H1 (cell line): Measurements from ENCODE around the gene ASB3. TPM values are rescaled to one million over a fixed set of nuclear protein-coding genes. Genes with fewer than 3 reads are reported as not detected.

Experiments used
- CTCF ChIA-PET: fragments of 300-600 bp; sonication (Branson Sonifier 250); formaldehyde crosslinking; loops from one replicate; lab custom pipeline; 2021; ENCODE audit not compliant: partially characterized antibody; lab: Charles Lee
- POLR2A ChIA-PET: fragments of 300-600 bp; sonication (Branson Sonifier 250); formaldehyde crosslinking; loops from one replicate; lab custom pipeline; 2021; ENCODE audit warnings: inconsistent platforms; ENCODE audit not compliant: partially characterized antibody; lab: Charles Lee
- DNase-seq, 2 experiments: peaks; one replicate each; pipeline versions ENCODE4 v3.0.0 to v3.0.0-alpha.2; 2010 to 2022; ENCODE audit warnings: low spot score in 2 of 2, low read depth in 1 of 2, mixed read lengths in 1 of 2
- FAIRE-seq: peaks from 2 replicates; lab custom pipeline; 2011; peaks lifted over from hg19 to GRCh38; lab: Jason Lieb, UNC
- H2AFZ ChIP-seq: 2 replicates; pipeline ENCODE4 v1.8.1; 2012; ENCODE audit warnings: low read length, inconsistent platforms
- H2AK5ac ChIP-seq: 2 replicates; pipeline ENCODE4 v1.6.1; 2013; ENCODE audit warnings: low read depth, low read length
- H2BK120ac ChIP-seq: replicated peaks from 2 replicates; pipeline ENCODE3; 2013; ENCODE audit warnings: low read depth, low read length, inconsistent platforms
- H2BK12ac ChIP-seq: 2 replicates; pipeline ENCODE4 v1.6.1; 2013; ENCODE audit warnings: low read depth, low read length
- H2BK15ac ChIP-seq: 2 replicates; pipeline ENCODE4 v1.6.1; 2013; ENCODE audit warnings: low read length
- H2BK20ac ChIP-seq: 2 replicates; pipeline ENCODE4 v1.6.1; 2013; ENCODE audit warnings: low read length
- H2BK5ac ChIP-seq: 2 replicates; pipeline ENCODE4 v1.6.1; 2013; ENCODE audit warnings: low read depth, low read length
- H3K14ac ChIP-seq: 2 replicates; pipeline ENCODE4 v1.6.1; 2013; ENCODE audit warnings: inconsistent platforms; ENCODE audit not compliant: insufficient read length
- H3K18ac ChIP-seq: 2 replicates; pipeline ENCODE4 v1.6.1; 2013; ENCODE audit warnings: low read length; ENCODE audit errors: extremely low read depth
- H3K23ac ChIP-seq: 2 replicates; pipeline ENCODE4 v1.6.1; 2013; ENCODE audit warnings: inconsistent platforms; ENCODE audit not compliant: insufficient read length
- H3K23me2 ChIP-seq: 2 replicates; pipeline ENCODE4 v1.6.1; 2013; ENCODE audit warnings: low read depth, low read length
- H3K27ac ChIP-seq: 2 replicates; pipeline ENCODE4 v1.6.1; 2011; ENCODE audit warnings: low read depth, low read length, inconsistent platforms
- H3K27me3 ChIP-seq, 4 experiments: replicated peaks in 1 of 4; 1 replicate in 1 of 4; 2 replicates in 3 of 4; pipeline versions ENCODE4 v1.6.1 to v1.8.1; 2011 to 2013; ENCODE audit warnings: low read length in 3 of 4, mild to moderate bottlenecking in 3 of 4, inconsistent platforms in 2 of 4, mixed read lengths in 2 of 4, moderate library complexity in 1 of 4; ENCODE audit not compliant: control insufficient read depth in 3 of 4, insufficient read depth in 3 of 4; ENCODE audit errors: extremely low read depth in 1 of 4
- H3K36me3 ChIP-seq, 4 experiments: 2 replicates each; pipeline versions ENCODE4 v1.6.1 to v1.8.1; 2011 to 2013; ENCODE audit warnings: mild to moderate bottlenecking in 4 of 4, low read length in 3 of 4, moderate library complexity in 2 of 4, control low read depth in 1 of 4, inconsistent platforms in 1 of 4; ENCODE audit not compliant: insufficient read depth in 4 of 4, control insufficient read depth in 2 of 4
- H3K4ac ChIP-seq: replicated peaks from 2 replicates; pipeline ENCODE3; 2013; ENCODE audit warnings: low read length, low read depth, mixed read lengths, inconsistent platforms; ENCODE audit not compliant: insufficient read length
- H3K4me1 ChIP-seq, 4 experiments: replicated peaks in 1 of 4; 1 replicate in 1 of 4; 2 replicates in 3 of 4; pipeline versions ENCODE4 v1.6.1 to v1.8.1; 2011 to 2013; ENCODE audit warnings: low read length in 3 of 4, inconsistent platforms in 2 of 4, mixed read lengths in 1 of 4; ENCODE audit not compliant: insufficient read depth in 4 of 4, control insufficient read depth in 3 of 4
- H3K4me2 ChIP-seq, 2 experiments: 2 replicates each; pipeline versions ENCODE4 v1.6.1 to v1.8.1; 2011 to 2013; ENCODE audit warnings: low read depth in 2 of 2, low read length in 2 of 2, control low read depth in 1 of 2, inconsistent platforms in 1 of 2, mild to moderate bottlenecking in 1 of 2; ENCODE audit not compliant: insufficient read depth in 1 of 2
- H3K4me3 ChIP-seq, 4 experiments: fragments of 200-600, 300-600 bp in 1 of 4; sonication (generic), shearing (Covaris generic), sonication (Bioruptor Twin) in 1 of 4; 2 replicates each; pipeline versions ENCODE4 v1.5.1 to v1.8.1; 2011 to 2016; ENCODE audit warnings: low read length in 4 of 4, low read depth in 3 of 4, control low read depth in 2 of 4, inconsistent platforms in 2 of 4, mild to moderate bottlenecking in 2 of 4, mixed read lengths in 1 of 4, moderate library complexity in 1 of 4; ENCODE audit not compliant: insufficient read depth in 2 of 4; ENCODE audit errors: extremely low read depth in 1 of 4
- H3K56ac ChIP-seq: replicated peaks from 2 replicates; pipeline ENCODE3; 2013; ENCODE audit warnings: low read depth, mild to moderate bottlenecking, mixed read lengths, low read length, inconsistent platforms; ENCODE audit not compliant: insufficient read length
- H3K79me1 ChIP-seq: 2 replicates; pipeline ENCODE4 v1.6.1; 2013; ENCODE audit warnings: low read depth, low read length, control low read depth
- H3K79me2 ChIP-seq, 2 experiments: 2 replicates each; pipeline versions ENCODE4 v1.6.1 to v1.8.1; 2012 to 2013; ENCODE audit warnings: low read length in 2 of 2, mild to moderate bottlenecking in 2 of 2, inconsistent platforms in 1 of 2; ENCODE audit not compliant: insufficient read depth in 2 of 2, control insufficient read depth in 1 of 2
- H3K9ac ChIP-seq, 4 experiments: replicated peaks in 1 of 4; 1 replicate in 1 of 4; 2 replicates in 3 of 4; pipeline versions ENCODE4 v1.6.1 to v1.8.1; 2011 to 2013; ENCODE audit warnings: low read depth in 3 of 4, low read length in 3 of 4, control low read depth in 2 of 4, mild to moderate bottlenecking in 2 of 4, moderate library complexity in 2 of 4, inconsistent platforms in 1 of 4; ENCODE audit errors: extremely low read depth in 1 of 4
- H3K9me3 ChIP-seq, 2 experiments: 2 replicates each; pipeline versions ENCODE4 v1.6.1 to v1.8.1; 2012 to 2013; ENCODE audit warnings: mild to moderate bottlenecking in 2 of 2, moderate library complexity in 2 of 2, control low read depth in 1 of 2, inconsistent platforms in 1 of 2, low read depth in 1 of 2, low read length in 1 of 2, mixed read lengths in 1 of 2; ENCODE audit not compliant: insufficient read depth in 2 of 2
- H4K20me1 ChIP-seq, 2 experiments: replicated peaks in 1 of 2; 2 replicates each; pipeline versions ENCODE3 to v1.8.1; 2011 to 2013; ENCODE audit warnings: inconsistent platforms in 2 of 2, low read length in 2 of 2, mild to moderate bottlenecking in 1 of 2; ENCODE audit not compliant: insufficient read depth in 2 of 2, control insufficient read depth in 1 of 2
- H4K5ac ChIP-seq: 2 replicates; pipeline ENCODE4 v1.6.1; 2013; ENCODE audit warnings: low read length, low read depth, mixed read lengths, inconsistent platforms; ENCODE audit not compliant: insufficient read length
- H4K8ac ChIP-seq: 2 replicates; pipeline ENCODE4 v1.8.0; 2013; ENCODE audit warnings: mild to moderate bottlenecking, moderate library complexity, low read length, inconsistent platforms; ENCODE audit not compliant: insufficient read depth; ENCODE audit errors: extremely low read depth
- H4K91ac ChIP-seq: replicated peaks from 2 replicates; pipeline ENCODE3; 2013; ENCODE audit warnings: low read length, mixed read lengths, inconsistent platforms; ENCODE audit not compliant: insufficient read length
- BACH1 ChIP-seq: IDR thresholded peaks from 2 replicates; pipeline ENCODE4 v1.6.1; 2012; ENCODE audit warnings: low read length, improper control_type of control experiment
- CHD2 ChIP-seq: IDR thresholded peaks from 2 replicates; pipeline ENCODE4 v1.6.1; 2012; ENCODE audit warnings: low read length, improper control_type of control experiment
- EP300 ChIP-seq, 2 experiments: IDR thresholded peaks; 1 replicate in 1 of 2; 2 replicates in 1 of 2; pipeline ENCODE4 v1.6.1; 2011 to 2012; ENCODE audit warnings: low read depth in 2 of 2, low read length in 2 of 2, mild to moderate bottlenecking in 2 of 2, borderline replicate concordance in 1 of 2, inconsistent platforms in 1 of 2, moderate library complexity in 1 of 2
- EZH2 ChIP-seq: fragments of 200-600 bp; sonication (generic); IDR thresholded peaks from 2 replicates; pipeline ENCODE4 v1.7.1; 2012; ENCODE audit warnings: low read depth, mild to moderate bottlenecking, moderate library complexity, low read length, inconsistent platforms; ENCODE audit not compliant: severe bottlenecking
- KDM1A ChIP-seq: fragments of 200-600, 300-600 bp; sonication (generic); IDR thresholded peaks from 2 replicates; pipeline ENCODE4 v1.7.1; 2016; ENCODE audit warnings: mild to moderate bottlenecking, low read length, borderline replicate concordance
- KDM5A ChIP-seq: fragments of 200-600 bp; IDR thresholded peaks from 2 replicates; pipeline ENCODE4 v1.7.1; 2012; ENCODE audit warnings: mild to moderate bottlenecking, low read length, inconsistent platforms, mixed read lengths
- POLR2A ChIP-seq, 2 experiments: IDR thresholded peaks; 1 replicate in 1 of 2; 2 replicates in 1 of 2; pipeline ENCODE4 v1.6.1; 2011; ENCODE audit warnings: low read depth in 2 of 2, low read length in 2 of 2, mild to moderate bottlenecking in 2 of 2; ENCODE audit errors: control extremely low read depth in 1 of 2
- POLR2AphosphoS5 ChIP-seq: IDR thresholded peaks from 2 replicates; pipeline ENCODE4 v1.6.1; 2011; ENCODE audit warnings: low read depth, low read length
- SIX5 ChIP-seq: IDR thresholded peaks from 2 replicates; pipeline ENCODE4 v1.6.1; 2011; ENCODE audit warnings: mild to moderate bottlenecking, low read depth, low read length
- SP2 ChIP-seq: IDR thresholded peaks from 2 replicates; pipeline ENCODE4 v1.6.1; 2012; ENCODE audit warnings: mild to moderate bottlenecking, low read length, inconsistent platforms
- WGBS, 2 experiments: shearing (Covaris generic) in 1 of 2; methylation state at CpG; one replicate each; pipeline versions ENCODE4 v1.1.6 to v1.1.7; 2013 to 2015; ENCODE audit warnings: low lambda C conversion rate in 2 of 2, mixed read lengths in 2 of 2, inconsistent platforms in 1 of 2, low coverage in 1 of 2, missing lambda C conversion rate in 1 of 2; ENCODE audit not compliant: insufficient replicate concordance in 2 of 2, insufficient coverage in 1 of 2, insufficient read length in 1 of 2; ENCODE audit errors: extremely low coverage in 1 of 2, missing lambda C conversion rate in 1 of 2; 5-methylcytosine and 5-hydroxymethylcytosine counted together
- polyA plus RNA-seq, 7 experiments: library from polyadenylated mRNA; depleted of rRNA in 3 of 7; stranded (reverse) in 5 of 7; unstranded in 2 of 7; fragments of >200 nt in 5 of 7; fragments of 200-250 nt in 2 of 7; gene quantifications; 1 replicate in 5 of 7; 2 replicates in 1 of 7; 4 replicates in 1 of 7; pipeline versions ENCODE4 v1.2.1 to v1.2.3, GENCODE V29; 2011 to 2013; ENCODE audit warnings: missing spikeins in 2 of 7, mixed read lengths in 2 of 7
- total RNA-seq: library from RNA; stranded (reverse); fragmentation: NEBNext Ultra II Directional; extraction: Animal tissue kit (Norgen Biotek cat#: 25700); gene quantifications from 2 replicates; pipeline ENCODE4 v1.2.1, GENCODE V29; 2021
- TF ChIP-seq, protein P1 (sequence below), 3 experiments: IDR thresholded peaks; 1 replicate in 2 of 3; 2 replicates in 1 of 3; pipeline versions ENCODE4 v1.5.1 to v1.6.1; 2011; ENCODE audit warnings: low read length in 3 of 3, mild to moderate bottlenecking in 3 of 3, inconsistent platforms in 2 of 3, low read depth in 1 of 3, moderate library complexity in 1 of 3; ENCODE audit not compliant: insufficient read depth in 1 of 3; ENCODE audit errors: control extremely low read depth in 1 of 3

Gene ASB3
- total and polyA plus RNA-seq, 2 of the 8 experiments (the other 6 are each of a cell fraction or from before 2014, with no cell fraction given): 22.6 to 25.4 TPM

GRCh38 chr2:53724536-53724935 is 62.2 kb downstream of the ASB3 start:
- H2BK5ac ChIP-seq: no peak overlapping the region
- no peak overlapping the region for H4K91ac ChIP-seq
- no peak overlapping the region for H3K4me3 ChIP-seq
- H3K36me3 ChIP-seq: no peaks in the 10 kb centered on the region; a peak in 1 of 8 replicates
- no peak overlapping the region for H2AK5ac ChIP-seq
- no peak overlapping the region for H2BK120ac ChIP-seq
- H3K23me2 ChIP-seq: no peaks in the 10 kb centered on the region
- no peak overlapping the region for H2AFZ ChIP-seq
- no peak overlapping the region for H2BK15ac ChIP-seq
- no peaks in the 10 kb centered on the region for H4K20me1 ChIP-seq
- WGBS, 2 experiments: 86% methylated on average over 2 of the region's 2 CpGs; no CpG with 5 or more reads in 1 of the 2 experiments
- H3K9ac ChIP-seq: no peak overlapping the region
- FAIRE-seq (no peak), DNase-seq (no peak)
- ChIA-PET POLR2A (no interaction called here), CTCF (no interaction called here)
- H2BK12ac ChIP-seq: no peak overlapping the region
- no peak overlapping the region for H3K18ac ChIP-seq
- H3K14ac ChIP-seq: no peak overlapping the region
- no peak overlapping the region for H4K8ac ChIP-seq
- no peaks in the 10 kb centered on the region for H3K79me2 ChIP-seq
- H3K4ac ChIP-seq: no peak overlapping the region
- H4K5ac ChIP-seq: no peak overlapping the region
- H3K9me3 ChIP-seq: no peaks in the 10 kb centered on the region
- no peak overlapping the region for H3K27ac ChIP-seq
- no peaks in the 10 kb centered on the region for H3K4me1 ChIP-seq
- no peak overlapping the region for H2BK20ac ChIP-seq
- H3K23ac ChIP-seq: no peak overlapping the region
- no peak overlapping the region for H3K56ac ChIP-seq
- H3K4me2 ChIP-seq: no peak overlapping the region
- H3K79me1 ChIP-seq: no peaks in the 10 kb centered on the region
- no peaks in the 10 kb centered on the region for H3K27me3 ChIP-seq
- no peak for TF ChIP-seq KDM1A
- no peak for TF ChIP-seq KDM5A
- no peak for TF ChIP-seq SIX5
- TF ChIP-seq SP2: no peak
- TF ChIP-seq POLR2AphosphoS5: no peak
- TF ChIP-seq BACH1: no peak
- TF ChIP-seq EP300 (IDR thresholded peaks at IDR 0.05; ENCODE audit: borderline replicate concordance in 1 of 2, low read depth in 2 of 2, low read length in 2 of 2): no peak
- no peak for TF ChIP-seq POLR2A (IDR thresholded peaks at IDR 0.05; ENCODE audit: control extremely low read depth in 1 of 2, low read depth in 2 of 2, low read length in 2 of 2)
- no peak for TF ChIP-seq EZH2
- TF ChIP-seq, protein P1, sequence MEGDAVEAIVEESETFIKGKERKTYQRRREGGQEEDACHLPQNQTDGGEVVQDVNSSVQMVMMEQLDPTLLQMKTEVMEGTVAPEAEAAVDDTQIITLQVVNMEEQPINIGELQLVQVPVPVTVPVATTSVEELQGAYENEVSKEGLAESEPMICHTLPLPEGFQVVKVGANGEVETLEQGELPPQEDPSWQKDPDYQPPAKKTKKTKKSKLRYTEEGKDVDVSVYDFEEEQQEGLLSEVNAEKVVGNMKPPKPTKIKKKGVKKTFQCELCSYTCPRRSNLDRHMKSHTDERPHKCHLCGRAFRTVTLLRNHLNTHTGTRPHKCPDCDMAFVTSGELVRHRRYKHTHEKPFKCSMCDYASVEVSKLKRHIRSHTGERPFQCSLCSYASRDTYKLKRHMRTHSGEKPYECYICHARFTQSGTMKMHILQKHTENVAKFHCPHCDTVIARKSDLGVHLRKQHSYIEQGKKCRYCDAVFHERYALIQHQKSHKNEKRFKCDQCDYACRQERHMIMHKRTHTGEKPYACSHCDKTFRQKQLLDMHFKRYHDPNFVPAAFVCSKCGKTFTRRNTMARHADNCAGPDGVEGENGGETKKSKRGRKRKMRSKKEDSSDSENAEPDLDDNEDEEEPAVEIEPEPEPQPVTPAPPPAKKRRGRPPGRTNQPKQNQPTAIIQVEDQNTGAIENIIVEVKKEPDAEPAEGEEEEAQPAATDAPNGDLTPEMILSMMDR (IDR thresholded peaks at IDR 0.05; ENCODE audit: control extremely low read depth in 1 of 3, insufficient read depth in 1 of 3, low read depth in 1 of 3, low read length in 3 of 3): no peak
- no peak for TF ChIP-seq CHD2
